HepG2 (cell line): Measurements from ENCODE around the gene UNC5CL. TPM values are rescaled to one million over a fixed set of nuclear protein-coding genes. Genes with fewer than 3 reads are reported as not detected.

Experiments used
- ATAC-seq: fragments of 200-7000 bp; cut with Tn5 transposase; 3 replicates; pipeline ENCODE4 v1.9.1; 2020; ENCODE audit warnings: mild to moderate bottlenecking, moderate library complexity
- BruUV-seq: library from RNA; stranded (reverse); fragments of 400-500 nt; replicated peaks from 2 replicates; lab custom pipeline; 2021; lab: Mats Ljungman, UMichigan
- CTCF ChIA-PET: fragments of 300-600 bp; formaldehyde crosslinking; extraction: SDS; loops from one replicate; lab custom pipeline; 2021; ENCODE audit warnings: low total read pairs, inconsistent platforms, low intra/inter-chr PET ratio; lab: Yijun Ruan, JAX
- POLR2A ChIA-PET: fragments of 350-600 bp; sonication (Branson Sonifier 250); formaldehyde crosslinking; loops from one replicate; lab custom pipeline; 2020; ENCODE audit warnings: antibody characterized with exemption, inconsistent platforms; lab: Yijun Ruan, JAX
- DNase-seq: peaks from one replicate; pipeline ENCODE4 v3.0.0-alpha.2; 2015; ENCODE audit warnings: low spot score
- FAIRE-seq: peaks from 3 replicates; lab custom pipeline; 2011; peaks lifted over from hg19 to GRCh38; lab: Jason Lieb, UNC
- H2AFZ ChIP-seq: one replicate; pipeline ENCODE4 v1.6.1; 2011; ENCODE audit warnings: low read length, inconsistent platforms
- H3K27ac ChIP-seq: fragments of 300-600 bp; 3 replicates; pipeline ENCODE4 v1.8.0; 2011; ENCODE audit warnings: mixed run types, mild to moderate bottlenecking, mixed read lengths, low read length, inconsistent platforms; ENCODE audit not compliant: insufficient read depth; ENCODE audit errors: extremely low read length
- H3K27me3 ChIP-seq, 2 experiments: fragments of 200-600 bp in 1 of 2; 2 replicates in 1 of 2; 3 replicates in 1 of 2; pipeline versions ENCODE4 v1.6.0 to v1.8.0; 2011; ENCODE audit warnings: low read length in 2 of 2, mild to moderate bottlenecking in 2 of 2, moderate library complexity in 2 of 2, inconsistent platforms in 1 of 2; ENCODE audit not compliant: insufficient read depth in 2 of 2, control insufficient read depth in 1 of 2
- H3K36me3 ChIP-seq, 2 experiments: fragments of 200-600 bp in 1 of 2; replicated peaks in 1 of 2; 2 replicates in 1 of 2; 3 replicates in 1 of 2; pipeline versions ENCODE4 v1.5.1 to v1.8.0; 2011; ENCODE audit warnings: low read length in 2 of 2, inconsistent platforms in 1 of 2; ENCODE audit not compliant: insufficient read depth in 2 of 2, control insufficient read depth in 1 of 2
- H3K4me1 ChIP-seq: 2 replicates; pipeline ENCODE4 v1.5.1; 2012; ENCODE audit warnings: low read length, inconsistent platforms; ENCODE audit not compliant: insufficient read depth
- H3K4me2 ChIP-seq: 2 replicates; pipeline ENCODE4 v1.6.0; 2011; ENCODE audit warnings: low read depth, low read length, inconsistent platforms
- H3K4me3 ChIP-seq, 3 experiments: fragments of 200-600 bp in 1 of 3; sonication (generic), shearing (Covaris generic) in 1 of 3; replicated peaks in 1 of 3; 2 replicates each; pipeline ENCODE4 v1.5.1; 2011 to 2016; ENCODE audit warnings: low read length in 3 of 3, inconsistent platforms in 2 of 3, low read depth in 2 of 3, mild to moderate bottlenecking in 2 of 3, control low read depth in 1 of 3, mixed read lengths in 1 of 3; ENCODE audit not compliant: insufficient read depth in 1 of 3
- H3K79me2 ChIP-seq: one replicate; pipeline ENCODE4 v1.6.1; 2011; ENCODE audit warnings: low read length, inconsistent platforms; ENCODE audit not compliant: insufficient read depth
- H3K9ac ChIP-seq: 2 replicates; pipeline ENCODE4 v1.6.0; 2011; ENCODE audit warnings: mild to moderate bottlenecking, low read depth, low read length, inconsistent platforms; ENCODE audit not compliant: insufficient read depth
- H3K9me3 ChIP-seq: 2 replicates; pipeline ENCODE4 v1.5.1; 2012; ENCODE audit warnings: mild to moderate bottlenecking, low read length
- H4K20me1 ChIP-seq: 2 replicates; pipeline ENCODE4 v1.6.0; 2011; ENCODE audit warnings: inconsistent platforms, mild to moderate bottlenecking, low read length, moderate library complexity; ENCODE audit not compliant: insufficient read depth
- KDM5B ChIP-seq: sonication (generic); formaldehyde crosslinking; IDR thresholded peaks from 2 replicates; pipeline ENCODE4 v1.4.0; 2020; ENCODE audit warnings: missing genetic modification reagents, mild to moderate bottlenecking, borderline replicate concordance
- MED8 ChIP-seq: sonication (generic); formaldehyde crosslinking; IDR thresholded peaks from 2 replicates; pipeline ENCODE4 v1.8.1; 2023; ENCODE audit warnings: mild to moderate bottlenecking, missing genetic modification reagents; ENCODE audit not compliant: insufficient replicate concordance
- XBP1 ChIP-seq: sonication (generic); formaldehyde crosslinking; IDR thresholded peaks from 2 replicates; pipeline ENCODE4 v1.5.0; 2020; ENCODE audit warnings: missing genetic modification reagents
- ZNF317 ChIP-seq: sonication (generic); formaldehyde crosslinking; IDR thresholded peaks from 2 replicates; pipeline ENCODE4 v1.5.0; 2020; ENCODE audit warnings: mild to moderate bottlenecking, missing genetic modification reagents
- ZNF333 ChIP-seq: sonication (generic); formaldehyde crosslinking; IDR thresholded peaks from 2 replicates; pipeline ENCODE4 v1.4.0; 2020; ENCODE audit warnings: mild to moderate bottlenecking, missing genetic modification reagents, borderline replicate concordance
- ZNF570 ChIP-seq: sonication (generic); formaldehyde crosslinking; IDR thresholded peaks from 2 replicates; pipeline ENCODE4 v1.4.0; 2020; ENCODE audit warnings: mild to moderate bottlenecking, missing genetic modification reagents, borderline replicate concordance
- ZNF710 ChIP-seq: sonication (generic); formaldehyde crosslinking; IDR thresholded peaks from 2 replicates; pipeline ENCODE4 v1.5.0; 2020; ENCODE audit warnings: mild to moderate bottlenecking, missing genetic modification reagents, borderline replicate concordance
- WGBS: methylation state at CpG from one replicate; pipeline ENCODE4 v1.1.6; 2017; ENCODE audit warnings: low lambda C conversion rate; 5-methylcytosine and 5-hydroxymethylcytosine counted together
- in situ Hi-C: cut with HindIII; loops from 2 replicates; pipeline ENCODE4 v1.10.0; 2017; ENCODE audit warnings: low pct_unique_long_range_greater_than_20kb; ENCODE audit not compliant: extremely low pct_ligation_motif_present
- intact Hi-C: fragments of 100-400 bp; cut with micrococcal nuclease; formaldehyde crosslinking; loops from one replicate; pipeline ENCODE4 v1.10.0; 2022; ENCODE audit not compliant: unreplicated experiment
- polyA plus RNA-seq, 8 experiments: library from polyadenylated mRNA; depleted of rRNA in 3 of 8; stranded (reverse) in 7 of 8; unstranded in 1 of 8; fragments of >200 nt; fragmentation: Illumina TruSeq in 4 of 8; extraction: Trizol in 4 of 8; gene quantifications; 2 replicates each; pipeline versions ENCODE4 v1.2.1 to v1.2.3, GENCODE V29; 2011 to 2016; ENCODE audit warnings: low read depth in 4 of 8, missing spikeins in 1 of 8, mixed read lengths in 1 of 8; ENCODE audit not compliant: insufficient read depth in 1 of 8
- total RNA-seq, 5 experiments: library from RNA; depleted of rRNA; stranded (reverse); fragments of >200 nt; fragmentation: Illumina TruSeq; extraction: Trizol; gene quantifications; 2 replicates each; pipeline ENCODE4 v1.2.3, GENCODE V29; 2016; ENCODE audit warnings: low read depth in 1 of 5
- TF ChIP-seq, protein P1 (sequence below): sonication (generic); formaldehyde crosslinking; IDR thresholded peaks from 2 replicates; pipeline ENCODE4 v1.4.0; 2020; ENCODE audit warnings: mild to moderate bottlenecking, missing genetic modification reagents

Gene UNC5CL
- total and polyA plus RNA-seq, 2 of the 13 experiments (the other 11 are each of a cell fraction or from before 2014, with no cell fraction given) = 2.4 to 2.5 TPM

DNA sequence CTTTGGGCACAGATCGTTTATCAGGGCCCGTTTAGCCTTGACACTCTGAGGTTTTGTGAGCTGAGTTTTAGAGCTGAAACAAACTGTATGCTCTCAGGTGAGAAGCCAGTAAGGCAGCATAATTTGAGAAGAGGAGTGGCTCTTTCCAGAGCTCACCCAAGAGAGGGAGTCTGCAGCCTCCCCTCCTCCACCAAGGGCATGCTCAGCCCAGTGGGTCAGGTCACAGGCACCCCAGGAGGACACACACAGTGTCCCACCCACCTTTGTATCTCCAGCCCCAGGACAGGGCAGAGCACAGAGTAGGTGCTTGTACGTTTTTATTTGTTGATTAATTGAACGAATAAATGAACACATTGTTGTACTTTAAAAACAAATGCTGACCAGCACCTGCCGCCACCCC is 6.6 kb upstream of the UNC5CL start:
- ChIA-PET POLR2A (interaction anchor here (1.1 to 2.8 kb wide), 4 partner anchors 10 to 27 kb away, joined by 3 to 18 read pairs (median 8); partner anchors contain the start of genes NFYA and OARD1), CTCF (no interaction called here)
- no peaks in the 10 kb centered on the region for H3K9me3 ChIP-seq
- in situ Hi-C loops = loop anchor here (25.0 kb wide), 1 partner anchor 708 kb away; no protein-coding TSS in a partner anchor
- H3K27ac ChIP-seq = no peak overlapping the region
- H4K20me1 ChIP-seq = no peaks in the 10 kb centered on the region
- TF ChIP-seq ZNF570 (CRISPR knock-in tag) = no peak
- 0 out of 2 replicates have a peak, but pooled peaks have one; percentile 38 for TF ChIP-seq ZNF710 (CRISPR knock-in tag)
- 0 out of 2 replicates have a peak, but pooled peaks have one; percentile 46 for TF ChIP-seq KDM5B (CRISPR knock-in tag)
- TF ChIP-seq MED8 (CRISPR knock-in tag) = peak; percentile 20
- TF ChIP-seq XBP1 (CRISPR knock-in tag) = no peak
- 0 out of 2 replicates have a peak, but pooled peaks have one; percentile 43 for TF ChIP-seq ZNF333 (CRISPR knock-in tag)
- 0 out of 2 replicates have a peak, but pooled peaks have one; percentile 33 for TF ChIP-seq ZNF317
- TF ChIP-seq, protein P1, sequence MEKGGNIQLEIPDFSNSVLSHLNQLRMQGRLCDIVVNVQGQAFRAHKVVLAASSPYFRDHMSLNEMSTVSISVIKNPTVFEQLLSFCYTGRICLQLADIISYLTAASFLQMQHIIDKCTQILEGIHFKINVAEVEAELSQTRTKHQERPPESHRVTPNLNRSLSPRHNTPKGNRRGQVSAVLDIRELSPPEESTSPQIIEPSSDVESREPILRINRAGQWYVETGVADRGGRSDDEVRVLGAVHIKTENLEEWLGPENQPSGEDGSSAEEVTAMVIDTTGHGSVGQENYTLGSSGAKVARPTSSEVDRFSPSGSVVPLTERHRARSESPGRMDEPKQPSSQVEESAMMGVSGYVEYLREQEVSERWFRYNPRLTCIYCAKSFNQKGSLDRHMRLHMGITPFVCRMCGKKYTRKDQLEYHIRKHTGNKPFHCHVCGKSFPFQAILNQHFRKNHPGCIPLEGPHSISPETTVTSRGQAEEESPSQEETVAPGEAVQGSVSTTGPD (CRISPR knock-in tag) = no peak
- ATAC-seq = no peak
- intact Hi-C loops = no loop called here
- no peak overlapping the region for H2AFZ ChIP-seq
- no peak for DNase-seq
- peaks cover 0 to 2% of the 10 kb centered on the region in 2 experiments; a peak in 1 of 5 replicates for H3K36me3 ChIP-seq
- BruUV-seq = no TSS peak
- H3K4me2 ChIP-seq = no peak overlapping the region; the same call in 1 of the 2 replicates
- no peaks in the 10 kb centered on the region for H3K79me2 ChIP-seq
- no peak overlapping the region for H3K4me3 ChIP-seq
- no peak for FAIRE-seq
- peaks cover 71% of the 10 kb centered on the region for H3K4me1 ChIP-seq
- 46% methylated on average over 5 of the region's 5 CpGs for WGBS
- H3K27me3 ChIP-seq = no peaks in the 10 kb centered on the region
- H3K9ac ChIP-seq = no peak overlapping the region
